Hippocampal formation (tissue), 2 donors: ENCODE measurements around the gene TRMU.

Source experiments
- DNase-seq, 2 donors: peaks; one replicate each; lab custom pipeline; 2025; lab: John Stamatoyannopoulos, UW

TRMU gene

GRCh38 chr22:46355996-46356471, 20.5 kb downstream of the TRMU start:
- DNase-seq, result no peak

- no peak for DNase-seq
Measured at GRCh38 chr22:46356496-46357480, 21.3 kb downstream of the TRMU start.

DNA sequence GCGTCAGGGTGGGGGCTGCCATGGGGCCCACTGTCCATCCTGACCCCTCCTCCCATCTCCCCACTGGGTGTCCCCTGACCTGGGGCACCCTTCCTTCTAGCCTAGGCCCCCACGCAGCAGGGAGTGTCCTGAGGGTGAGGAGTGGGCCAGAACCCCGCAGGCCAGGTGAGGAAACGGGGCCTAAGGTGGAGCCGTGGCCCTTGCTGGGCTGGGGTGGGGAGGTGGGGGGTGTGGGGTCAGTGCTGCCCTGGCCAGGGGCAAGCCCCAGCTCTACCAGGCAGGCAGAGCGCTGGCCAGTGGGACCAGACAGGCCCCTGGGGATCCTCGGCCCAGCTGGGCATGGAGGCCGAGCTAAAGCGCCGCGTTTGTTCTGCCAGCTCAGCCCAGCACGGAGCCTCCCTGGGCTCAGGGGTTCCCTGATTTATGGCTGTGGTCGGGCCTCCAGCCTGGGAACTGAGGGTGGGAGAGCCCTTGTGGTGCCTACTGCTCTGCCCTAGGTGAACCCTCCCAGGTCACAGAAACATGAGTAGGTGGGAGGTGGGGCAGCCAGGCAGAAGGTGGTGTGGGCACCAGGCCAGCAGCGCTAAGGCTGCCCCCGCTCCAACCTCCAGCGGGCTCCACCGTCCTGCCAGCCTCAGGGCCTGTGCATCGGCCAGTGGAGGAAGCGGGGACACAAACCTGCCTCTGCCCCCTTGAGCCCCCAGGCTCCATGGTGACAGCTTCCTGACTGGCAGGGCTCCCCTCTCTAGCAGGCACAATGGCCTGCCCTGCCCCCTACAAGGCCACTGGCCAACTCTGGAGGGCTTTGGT, 22.4 kb downstream of the TRMU start:
- no peak for DNase-seq

DNA sequence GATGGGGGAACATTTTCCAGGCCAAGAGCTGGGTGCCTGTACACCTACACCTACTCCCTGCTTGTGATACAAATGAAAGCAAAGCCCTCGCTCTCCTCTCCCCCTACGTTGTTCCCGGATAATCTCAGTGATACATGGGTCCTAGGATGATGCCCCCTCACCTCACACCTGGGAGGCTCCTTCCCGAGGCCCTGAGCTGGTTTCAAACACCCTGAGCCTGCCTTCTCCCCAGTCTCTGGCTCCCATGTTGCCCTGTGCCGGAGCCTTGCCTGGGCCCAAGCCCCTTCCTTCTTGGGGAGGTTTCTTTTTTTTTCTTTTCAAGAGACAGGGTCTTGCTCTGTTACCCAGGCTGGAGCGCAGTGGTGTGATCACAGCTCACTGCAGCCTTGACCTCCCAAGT, 23.3 kb downstream of the TRMU start:
- no peak for DNase-seq

DNA sequence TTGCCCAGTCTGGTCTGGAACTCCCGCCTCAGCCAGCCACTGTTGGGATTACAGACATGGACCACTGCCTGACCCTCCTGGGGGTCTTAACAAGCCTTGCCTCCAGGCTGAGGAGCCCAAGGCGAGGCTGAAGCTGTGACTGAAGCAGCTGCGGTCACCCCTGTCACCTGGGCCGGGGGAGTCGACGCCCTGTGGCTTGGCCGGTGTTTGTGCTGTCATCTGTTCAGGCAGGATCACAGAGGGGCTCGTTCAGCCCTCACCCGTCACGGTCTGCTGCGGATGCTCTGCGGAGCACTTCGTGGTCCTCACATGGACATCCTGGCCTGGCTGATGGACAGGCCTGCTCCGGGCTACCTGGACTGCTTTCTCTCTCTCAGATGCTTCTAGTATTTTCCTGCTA, 23.8 kb downstream of the TRMU start:
- DNase-seq, result no peak

DNA sequence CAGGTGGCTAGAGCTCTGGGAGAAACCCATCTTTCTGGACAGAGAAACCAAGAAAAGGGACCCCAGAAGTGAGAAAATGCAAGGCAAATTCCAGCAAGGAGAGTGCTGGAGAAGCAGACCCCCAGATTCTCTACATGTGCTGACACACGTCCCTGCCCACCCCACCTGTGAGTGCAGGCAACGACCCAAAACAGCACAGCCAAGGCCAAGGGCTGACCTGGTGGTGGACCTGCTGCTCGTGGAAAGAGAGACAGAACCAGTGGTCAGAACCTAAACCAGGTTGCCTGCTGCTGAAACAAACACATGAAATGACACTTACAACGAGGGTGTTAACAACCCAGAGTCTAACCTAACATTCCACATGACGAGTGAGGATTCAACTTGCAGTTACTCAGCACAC, 24.6 kb downstream of the TRMU start:
- DNase-seq, result no peak

- no peak for DNase-seq
Measured at GRCh38 chr22:46360891-46361290, 25.4 kb downstream of the TRMU start.

DNA sequence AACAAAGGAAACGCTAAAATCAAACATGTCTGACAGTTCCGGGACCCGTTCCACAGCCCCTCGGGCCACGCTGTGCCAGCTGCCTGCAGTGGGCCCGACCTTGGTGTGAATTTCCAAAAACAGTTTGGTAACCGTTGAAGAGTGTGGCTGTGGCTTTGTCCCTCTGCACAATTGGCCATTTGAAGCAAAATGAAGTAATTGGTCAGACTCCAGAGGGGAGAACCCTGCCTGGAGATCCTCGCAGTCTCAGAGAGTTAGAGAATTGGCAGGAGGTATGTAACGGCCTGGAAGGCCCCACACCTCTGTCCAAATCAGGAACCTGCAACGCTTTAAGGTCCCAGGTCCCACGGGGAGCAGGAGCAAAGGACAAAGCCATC, 26.3 kb downstream of the TRMU start:
- DNase-seq, result no peak

DNA sequence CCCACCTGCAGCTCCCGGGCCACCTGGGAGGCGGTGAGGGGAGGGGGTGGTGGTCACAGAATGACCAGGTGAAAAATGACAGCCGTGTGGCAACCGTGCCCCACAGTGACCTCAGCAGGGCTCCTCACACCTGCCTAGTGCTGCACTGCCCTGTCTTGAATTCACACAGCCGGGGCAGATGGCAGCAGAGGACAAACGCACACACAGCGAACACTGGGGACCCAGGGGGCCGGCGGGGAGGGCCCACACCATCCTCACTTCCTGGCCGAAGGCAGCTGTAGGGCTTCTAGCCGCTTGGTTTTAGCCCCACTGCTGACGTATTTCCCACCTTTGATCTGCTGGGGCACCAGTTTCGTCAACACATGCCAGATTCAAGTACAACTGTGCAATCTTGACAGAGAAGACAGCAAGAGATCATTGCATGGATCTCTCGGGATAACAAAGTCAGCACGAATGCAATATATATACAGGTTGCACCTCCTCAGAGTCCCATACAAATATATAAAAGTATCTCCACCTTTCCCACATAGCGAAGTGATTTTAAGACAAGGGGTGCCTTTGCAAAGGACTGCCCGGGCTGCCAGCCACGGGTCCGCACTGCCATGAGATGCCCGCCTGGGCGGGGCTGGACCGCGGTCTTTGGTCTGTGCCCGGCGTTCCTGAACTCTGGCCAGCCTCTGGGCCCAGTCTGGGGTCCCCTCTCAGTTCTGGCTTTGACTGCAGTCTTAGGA, 26.9 kb downstream of the TRMU start:
- DNase-seq, result no peak

DNA sequence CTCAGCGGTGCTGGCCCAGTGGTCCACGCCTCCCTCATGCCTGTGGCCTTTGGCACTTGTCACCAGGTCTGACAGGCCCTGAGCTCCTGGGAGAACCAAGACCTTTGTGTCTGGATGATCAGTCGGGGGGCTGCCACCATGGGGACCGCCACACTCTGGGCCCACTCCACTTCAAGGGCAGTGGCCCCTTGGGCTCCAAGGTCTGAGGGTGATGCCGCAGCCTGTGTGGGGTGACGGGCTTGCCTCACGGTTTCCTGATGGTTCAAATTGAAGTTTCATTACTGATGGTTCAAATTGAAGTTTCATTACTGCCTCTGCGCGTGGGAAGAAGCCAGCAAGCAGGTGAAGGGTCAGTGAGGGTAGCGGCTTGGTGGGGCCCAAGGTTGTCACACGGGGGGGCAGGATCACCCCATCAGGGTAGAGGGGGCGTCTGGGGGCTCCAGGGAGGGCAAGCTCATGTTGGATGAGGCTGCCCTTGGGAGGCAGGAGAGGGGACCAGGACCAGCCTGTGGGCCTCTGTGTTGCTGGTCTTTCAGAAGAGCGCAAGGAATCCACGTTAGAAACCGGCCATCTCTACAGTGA, 27.5 kb downstream of the TRMU start:
- no peak for DNase-seq

GRCh38 chr22:46363611-46364321, 28.3 kb downstream of the TRMU start:
- no peak for DNase-seq

DNA sequence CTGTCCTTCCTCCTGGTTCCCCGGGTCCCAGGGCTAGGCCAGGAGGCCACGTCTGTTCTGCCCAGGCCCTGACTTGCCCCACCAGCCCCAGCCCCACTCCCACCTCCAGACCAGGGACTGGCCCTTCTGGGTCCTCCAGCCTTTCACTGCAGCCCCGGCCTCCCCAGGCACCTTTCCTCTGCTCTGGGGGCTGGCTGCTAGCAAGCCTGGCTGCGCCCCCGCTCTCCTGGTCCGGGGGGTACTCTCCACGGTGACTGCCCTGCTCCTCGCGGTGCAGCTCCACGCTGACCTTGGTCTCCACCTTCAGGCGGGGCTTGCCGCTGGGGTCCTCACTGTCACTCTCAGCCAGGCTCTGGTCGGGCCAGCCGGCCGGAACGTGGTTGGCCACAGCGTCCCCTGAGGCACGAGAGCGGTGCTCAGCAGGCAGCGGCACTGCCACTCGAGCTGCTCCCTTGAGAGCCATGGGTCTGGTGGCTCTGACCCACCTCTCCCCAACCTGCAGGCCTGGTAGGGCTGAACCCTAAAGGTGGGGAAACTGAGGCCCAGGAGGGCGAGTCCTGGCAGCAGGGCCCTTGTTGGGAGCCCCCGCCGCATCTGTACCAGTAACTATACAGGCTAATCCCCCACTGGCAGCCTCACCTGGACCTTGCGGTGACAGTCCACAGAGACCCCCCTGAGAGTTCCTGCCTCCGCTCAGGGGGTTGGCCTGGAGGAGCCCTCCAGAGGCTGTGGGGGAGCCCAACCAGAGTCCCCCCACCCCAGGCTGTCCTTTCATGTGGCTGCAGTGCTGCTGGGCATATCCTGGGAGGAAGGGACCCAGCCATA, 29.0 kb downstream of the TRMU start:
- no peak for DNase-seq

DNA sequence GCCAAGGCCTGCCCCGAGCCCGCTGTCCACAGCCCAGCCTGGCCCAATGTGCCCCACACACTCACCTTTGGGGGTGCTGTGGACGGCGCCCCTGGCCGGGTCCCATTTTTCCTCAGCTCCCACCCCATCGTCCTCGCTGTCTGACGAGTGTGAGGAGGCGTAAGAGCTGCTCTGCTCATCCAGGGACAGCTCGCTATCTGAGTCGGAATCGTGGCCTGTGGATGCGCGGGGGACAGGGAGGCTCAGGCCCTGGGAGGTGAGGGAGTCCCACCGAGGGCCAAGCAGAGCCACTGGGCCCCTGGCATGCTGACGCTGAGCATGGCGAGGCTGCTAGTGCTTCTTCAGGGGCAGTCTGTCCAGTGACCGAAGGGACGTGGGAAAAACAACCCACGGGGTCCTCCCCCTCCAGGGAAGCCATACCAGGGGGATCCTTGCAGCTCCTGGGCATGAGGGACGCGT, 29.7 kb downstream of the TRMU start:
- DNase-seq, result no peak

DNA sequence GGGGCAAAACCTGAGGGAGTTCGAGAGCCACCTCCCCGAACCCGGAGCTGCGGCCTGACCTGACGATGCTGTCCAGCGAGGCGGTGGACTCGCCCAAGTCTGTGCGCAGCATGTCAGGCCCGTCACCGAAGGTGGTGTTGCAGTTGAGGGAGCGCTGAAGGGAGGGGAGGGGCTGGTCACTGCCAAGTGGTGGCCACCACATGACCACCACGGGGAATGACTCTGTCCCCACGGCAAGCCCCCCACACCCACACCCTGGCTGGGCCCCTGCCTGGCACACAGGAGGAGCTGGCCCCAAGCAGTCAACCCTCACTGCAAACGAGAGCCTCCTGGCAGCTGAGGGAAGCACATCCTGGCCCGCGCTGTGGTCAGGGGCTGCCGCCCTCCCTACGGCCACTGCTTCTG, 30.8 kb downstream of the TRMU start:
- no peak for DNase-seq

DNA sequence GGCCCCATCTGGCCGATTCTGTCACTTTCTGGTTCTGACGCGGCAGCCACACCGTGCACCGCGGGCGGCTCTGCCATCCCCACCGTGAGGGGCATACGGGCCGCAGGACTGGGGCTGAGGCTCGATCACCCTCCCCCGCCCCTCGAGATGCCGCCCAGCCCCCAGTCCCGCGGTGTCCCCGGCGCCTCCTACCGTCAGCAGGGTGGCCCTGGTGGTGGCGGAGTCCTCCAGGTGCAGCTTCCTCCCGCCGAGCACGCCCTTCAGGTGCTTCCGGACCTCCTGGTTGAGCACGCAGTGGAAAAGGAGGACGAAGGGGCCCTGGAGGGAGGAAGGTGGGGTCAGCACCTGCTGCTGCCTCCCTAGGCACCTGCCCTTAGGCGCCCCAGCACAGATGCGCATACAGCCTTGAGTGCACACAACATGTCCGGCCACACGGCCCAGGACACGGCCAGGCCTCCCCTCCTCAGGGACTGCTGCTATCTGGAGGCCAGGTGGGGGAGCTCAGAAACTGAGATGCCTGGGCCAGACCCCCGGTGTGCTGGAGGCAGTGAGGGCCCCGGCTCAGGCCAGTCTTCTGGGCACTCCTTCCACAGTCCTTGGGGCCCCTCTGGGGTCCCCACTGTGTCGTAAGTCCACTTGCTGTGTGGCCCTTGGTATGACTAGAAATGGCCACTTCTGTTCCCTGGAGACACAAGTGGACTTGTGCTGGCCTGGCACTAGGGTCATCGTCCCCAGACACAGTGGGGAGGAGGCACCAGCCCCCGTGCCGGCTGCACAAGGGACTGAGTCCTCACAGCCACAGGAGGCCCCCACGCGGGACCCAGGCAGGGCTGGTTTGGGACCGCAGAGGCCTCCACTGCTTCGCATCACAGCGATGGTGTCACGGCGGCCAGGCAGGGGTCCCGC, 31.5 kb downstream of the TRMU start:
- DNase-seq, result no peak

DNA sequence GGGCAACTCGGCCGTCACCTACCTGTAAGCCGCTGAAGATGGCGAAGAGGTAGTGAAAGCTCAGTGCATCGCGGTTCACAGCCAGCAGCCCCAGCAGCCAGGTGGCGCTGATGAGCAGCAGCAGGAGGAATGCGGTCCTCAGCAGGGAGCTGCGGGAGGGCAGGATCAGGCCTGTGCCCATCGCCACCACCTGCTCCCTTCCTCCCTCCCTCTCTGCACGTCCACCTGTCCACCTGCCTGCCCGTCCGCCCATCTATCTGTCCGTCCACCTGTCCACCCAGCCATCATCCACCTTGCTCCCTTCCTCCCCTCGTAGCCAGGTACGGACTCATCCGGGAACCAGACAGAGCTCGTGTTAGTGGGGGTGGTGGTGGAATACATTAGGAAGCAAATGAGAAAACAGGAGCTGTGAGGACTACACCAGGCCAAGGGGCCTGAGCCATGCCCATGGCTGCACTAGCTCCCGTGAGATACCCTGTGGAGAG, 32.2 kb downstream of the TRMU start:
- DNase-seq, result no peak

- DNase-seq, result no peak
Measured at GRCh38 chr22:46368422-46368821, 32.9 kb downstream of the TRMU start.

DNA sequence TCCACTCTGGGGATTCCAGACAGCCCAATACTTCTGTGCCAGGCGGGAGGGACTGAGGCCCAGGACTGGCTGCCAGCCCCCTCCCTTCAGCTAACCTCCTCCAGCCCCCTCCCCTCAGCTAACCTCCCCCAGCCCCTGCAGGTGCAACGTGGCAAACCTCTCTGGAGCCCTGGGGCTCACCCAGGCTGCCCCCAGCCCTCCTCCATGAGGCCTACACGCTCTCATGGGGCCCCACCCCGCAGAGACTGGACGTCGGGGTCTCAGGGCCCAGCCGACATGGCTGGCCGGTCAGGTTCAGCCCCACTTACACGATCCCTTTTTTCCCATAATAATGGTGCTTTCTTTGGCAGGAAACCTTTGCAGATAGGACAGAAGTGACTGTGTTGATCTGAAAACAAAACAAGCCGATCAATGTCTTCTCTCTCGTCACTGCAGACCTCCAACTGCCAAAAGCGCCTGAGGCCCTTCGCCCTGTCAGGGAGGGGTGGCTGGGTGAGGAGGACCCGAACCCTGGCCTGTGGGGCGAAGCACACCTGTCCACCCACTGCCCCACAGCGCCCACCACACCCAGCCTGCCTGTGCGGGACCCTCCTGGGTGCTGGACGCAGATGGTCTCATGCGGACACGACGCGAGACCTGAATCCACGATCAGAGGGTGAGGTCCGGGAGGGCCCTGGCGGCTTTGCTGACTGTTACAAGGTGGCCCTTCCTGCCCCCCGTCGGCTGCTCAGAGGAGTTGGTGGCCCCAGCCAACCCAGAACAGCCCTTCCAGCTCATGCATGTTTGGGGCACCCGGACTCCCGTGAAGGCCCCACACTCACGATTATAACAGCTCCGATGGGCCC, 33.6 kb downstream of the TRMU start:
- DNase-seq, result no peak
